ENCODE data around the gene SMLR1.

GRCh38 chr6:130869681-130870080 lies 42.5 kb downstream of the SMLR1 start:
- TF ChIP-seq, protein P1, sequence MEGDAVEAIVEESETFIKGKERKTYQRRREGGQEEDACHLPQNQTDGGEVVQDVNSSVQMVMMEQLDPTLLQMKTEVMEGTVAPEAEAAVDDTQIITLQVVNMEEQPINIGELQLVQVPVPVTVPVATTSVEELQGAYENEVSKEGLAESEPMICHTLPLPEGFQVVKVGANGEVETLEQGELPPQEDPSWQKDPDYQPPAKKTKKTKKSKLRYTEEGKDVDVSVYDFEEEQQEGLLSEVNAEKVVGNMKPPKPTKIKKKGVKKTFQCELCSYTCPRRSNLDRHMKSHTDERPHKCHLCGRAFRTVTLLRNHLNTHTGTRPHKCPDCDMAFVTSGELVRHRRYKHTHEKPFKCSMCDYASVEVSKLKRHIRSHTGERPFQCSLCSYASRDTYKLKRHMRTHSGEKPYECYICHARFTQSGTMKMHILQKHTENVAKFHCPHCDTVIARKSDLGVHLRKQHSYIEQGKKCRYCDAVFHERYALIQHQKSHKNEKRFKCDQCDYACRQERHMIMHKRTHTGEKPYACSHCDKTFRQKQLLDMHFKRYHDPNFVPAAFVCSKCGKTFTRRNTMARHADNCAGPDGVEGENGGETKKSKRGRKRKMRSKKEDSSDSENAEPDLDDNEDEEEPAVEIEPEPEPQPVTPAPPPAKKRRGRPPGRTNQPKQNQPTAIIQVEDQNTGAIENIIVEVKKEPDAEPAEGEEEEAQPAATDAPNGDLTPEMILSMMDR (IDR thresholded peaks at IDR 0.05 in 2 of 3, conservative IDR thresholded peaks at IDR 0.05 in 1 of 3; ENCODE audit: borderline replicate concordance in 1 of 3, insufficient read depth in 1 of 3, low read depth in 2 of 3, low read length in 2 of 3) = no peak
- TF ChIP-seq ELF1 (IDR thresholded peaks at IDR 0.05; ENCODE audit: borderline replicate concordance, low read depth) = no peak

Measured in HCT116 (cell line).